ENCODE measurements around the gene TMEM8B.

TMEM8B gene

DNA sequence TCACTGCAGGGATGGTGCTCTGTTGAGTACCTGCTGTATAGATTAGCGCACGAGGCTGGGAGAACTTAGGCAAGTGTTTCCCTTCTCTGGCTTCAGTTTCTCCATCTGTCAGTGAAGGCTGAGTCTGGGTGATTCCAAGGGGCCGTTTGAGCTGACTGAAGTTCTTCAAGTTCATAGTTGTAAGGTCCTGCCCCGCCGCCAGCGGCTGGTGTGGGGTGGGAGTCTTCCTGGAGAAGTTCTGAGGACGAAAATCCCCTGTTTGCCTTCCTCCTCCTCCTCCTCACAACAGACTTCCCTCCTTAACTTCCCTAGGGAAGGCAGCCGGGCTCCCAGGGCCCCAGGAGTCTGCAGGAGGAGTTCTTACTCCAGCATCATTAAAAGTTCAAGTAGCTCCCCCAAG, 75.3 kb downstream of the TMEM8B start:
- TF ChIP-seq POLR2AphosphoS5 (IDR thresholded peaks at IDR 0.05; ENCODE audit: low read depth) (no peak), SPI1 (IDR thresholded peaks at IDR 0.05; ENCODE audit: borderline replicate concordance, low read depth) (no peak), GABPA (IDR thresholded peaks at IDR 0.05; ENCODE audit: low read depth) (no peak)
- TF ChIP-seq, protein P1, sequence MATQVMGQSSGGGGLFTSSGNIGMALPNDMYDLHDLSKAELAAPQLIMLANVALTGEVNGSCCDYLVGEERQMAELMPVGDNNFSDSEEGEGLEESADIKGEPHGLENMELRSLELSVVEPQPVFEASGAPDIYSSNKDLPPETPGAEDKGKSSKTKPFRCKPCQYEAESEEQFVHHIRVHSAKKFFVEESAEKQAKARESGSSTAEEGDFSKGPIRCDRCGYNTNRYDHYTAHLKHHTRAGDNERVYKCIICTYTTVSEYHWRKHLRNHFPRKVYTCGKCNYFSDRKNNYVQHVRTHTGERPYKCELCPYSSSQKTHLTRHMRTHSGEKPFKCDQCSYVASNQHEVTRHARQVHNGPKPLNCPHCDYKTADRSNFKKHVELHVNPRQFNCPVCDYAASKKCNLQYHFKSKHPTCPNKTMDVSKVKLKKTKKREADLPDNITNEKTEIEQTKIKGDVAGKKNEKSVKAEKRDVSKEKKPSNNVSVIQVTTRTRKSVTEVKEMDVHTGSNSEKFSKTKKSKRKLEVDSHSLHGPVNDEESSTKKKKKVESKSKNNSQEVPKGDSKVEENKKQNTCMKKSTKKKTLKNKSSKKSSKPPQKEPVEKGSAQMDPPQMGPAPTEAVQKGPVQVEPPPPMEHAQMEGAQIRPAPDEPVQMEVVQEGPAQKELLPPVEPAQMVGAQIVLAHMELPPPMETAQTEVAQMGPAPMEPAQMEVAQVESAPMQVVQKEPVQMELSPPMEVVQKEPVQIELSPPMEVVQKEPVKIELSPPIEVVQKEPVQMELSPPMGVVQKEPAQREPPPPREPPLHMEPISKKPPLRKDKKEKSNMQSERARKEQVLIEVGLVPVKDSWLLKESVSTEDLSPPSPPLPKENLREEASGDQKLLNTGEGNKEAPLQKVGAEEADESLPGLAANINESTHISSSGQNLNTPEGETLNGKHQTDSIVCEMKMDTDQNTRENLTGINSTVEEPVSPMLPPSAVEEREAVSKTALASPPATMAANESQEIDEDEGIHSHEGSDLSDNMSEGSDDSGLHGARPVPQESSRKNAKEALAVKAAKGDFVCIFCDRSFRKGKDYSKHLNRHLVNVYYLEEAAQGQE (IDR thresholded peaks at IDR 0.05; ENCODE audit: insufficient replicate concordance, low read depth): no peak
- Histone ChIP-seq H3K27me3 (ENCODE audit: insufficient read depth, poor library complexity, severe bottlenecking) (peaks cover 6% of the 10 kb centered on the region), H3K27ac (replicated peaks) (no peak overlapping the region), H3K4me3 (replicated peaks; ENCODE audit: insufficient read depth, low read length) (no peak overlapping the region)
- DNase-seq (ENCODE audit: low read depth in 1 of 2, low spot score in 1 of 2): no peak

DNA sequence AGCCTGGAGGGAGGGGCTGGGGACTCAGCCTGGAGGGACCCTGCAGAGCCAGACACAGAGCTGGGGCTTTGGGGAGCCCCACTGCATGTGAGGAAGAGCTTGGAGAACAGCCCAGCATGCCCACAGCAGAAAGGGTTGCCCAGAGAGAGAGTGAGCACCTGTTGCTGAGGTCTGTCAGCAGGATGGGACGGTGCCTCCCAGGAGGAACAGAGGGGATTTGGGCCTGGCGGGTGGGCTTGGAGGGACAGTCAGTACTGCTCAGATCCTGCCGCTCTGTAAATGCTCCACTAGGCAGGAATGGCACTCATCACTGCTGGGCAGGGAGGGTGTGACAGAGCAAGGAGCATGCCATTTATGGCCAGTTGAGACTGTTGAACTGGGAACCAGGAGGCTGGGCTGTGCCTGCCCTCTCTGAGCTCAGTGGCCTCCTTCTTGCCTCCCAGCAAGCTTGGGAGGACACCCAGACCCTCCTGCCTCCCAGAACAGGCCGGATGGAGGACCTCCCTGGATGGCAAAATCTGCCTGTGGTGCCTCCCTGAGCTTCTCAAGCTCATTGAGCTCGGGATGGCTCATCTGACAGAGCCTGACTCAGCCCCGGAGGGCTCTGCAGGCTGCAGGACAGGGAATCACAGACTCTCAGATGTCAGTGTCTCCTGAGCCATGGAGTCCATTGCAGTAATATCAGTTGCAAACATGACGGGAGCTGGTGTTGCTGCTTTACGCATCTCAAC, 76.2 kb downstream of the TMEM8B start:
- no peak overlapping the region for H3K4me3 ChIP-seq (replicated peaks; ENCODE audit: insufficient read depth, low read length)
- peaks cover 6% of the 10 kb centered on the region for H3K27me3 ChIP-seq (ENCODE audit: insufficient read depth, poor library complexity, severe bottlenecking)
- no peak overlapping the region for H3K27ac ChIP-seq (replicated peaks)
- TF ChIP-seq GABPA (IDR thresholded peaks at IDR 0.05; ENCODE audit: low read depth) (no peak), POLR2AphosphoS5 (IDR thresholded peaks at IDR 0.05; ENCODE audit: low read depth) (no peak), SPI1 (IDR thresholded peaks at IDR 0.05; ENCODE audit: borderline replicate concordance, low read depth) (no peak)
- TF ChIP-seq, protein P1 (IDR thresholded peaks at IDR 0.05; ENCODE audit: insufficient replicate concordance, low read depth): no peak
- TF ChIP-seq, protein P2, sequence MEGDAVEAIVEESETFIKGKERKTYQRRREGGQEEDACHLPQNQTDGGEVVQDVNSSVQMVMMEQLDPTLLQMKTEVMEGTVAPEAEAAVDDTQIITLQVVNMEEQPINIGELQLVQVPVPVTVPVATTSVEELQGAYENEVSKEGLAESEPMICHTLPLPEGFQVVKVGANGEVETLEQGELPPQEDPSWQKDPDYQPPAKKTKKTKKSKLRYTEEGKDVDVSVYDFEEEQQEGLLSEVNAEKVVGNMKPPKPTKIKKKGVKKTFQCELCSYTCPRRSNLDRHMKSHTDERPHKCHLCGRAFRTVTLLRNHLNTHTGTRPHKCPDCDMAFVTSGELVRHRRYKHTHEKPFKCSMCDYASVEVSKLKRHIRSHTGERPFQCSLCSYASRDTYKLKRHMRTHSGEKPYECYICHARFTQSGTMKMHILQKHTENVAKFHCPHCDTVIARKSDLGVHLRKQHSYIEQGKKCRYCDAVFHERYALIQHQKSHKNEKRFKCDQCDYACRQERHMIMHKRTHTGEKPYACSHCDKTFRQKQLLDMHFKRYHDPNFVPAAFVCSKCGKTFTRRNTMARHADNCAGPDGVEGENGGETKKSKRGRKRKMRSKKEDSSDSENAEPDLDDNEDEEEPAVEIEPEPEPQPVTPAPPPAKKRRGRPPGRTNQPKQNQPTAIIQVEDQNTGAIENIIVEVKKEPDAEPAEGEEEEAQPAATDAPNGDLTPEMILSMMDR (IDR thresholded peaks at IDR 0.05; ENCODE audit: insufficient read depth, low read length): no peak
- DNase-seq (ENCODE audit: low read depth in 1 of 2, low spot score in 1 of 2): no peak

DNA sequence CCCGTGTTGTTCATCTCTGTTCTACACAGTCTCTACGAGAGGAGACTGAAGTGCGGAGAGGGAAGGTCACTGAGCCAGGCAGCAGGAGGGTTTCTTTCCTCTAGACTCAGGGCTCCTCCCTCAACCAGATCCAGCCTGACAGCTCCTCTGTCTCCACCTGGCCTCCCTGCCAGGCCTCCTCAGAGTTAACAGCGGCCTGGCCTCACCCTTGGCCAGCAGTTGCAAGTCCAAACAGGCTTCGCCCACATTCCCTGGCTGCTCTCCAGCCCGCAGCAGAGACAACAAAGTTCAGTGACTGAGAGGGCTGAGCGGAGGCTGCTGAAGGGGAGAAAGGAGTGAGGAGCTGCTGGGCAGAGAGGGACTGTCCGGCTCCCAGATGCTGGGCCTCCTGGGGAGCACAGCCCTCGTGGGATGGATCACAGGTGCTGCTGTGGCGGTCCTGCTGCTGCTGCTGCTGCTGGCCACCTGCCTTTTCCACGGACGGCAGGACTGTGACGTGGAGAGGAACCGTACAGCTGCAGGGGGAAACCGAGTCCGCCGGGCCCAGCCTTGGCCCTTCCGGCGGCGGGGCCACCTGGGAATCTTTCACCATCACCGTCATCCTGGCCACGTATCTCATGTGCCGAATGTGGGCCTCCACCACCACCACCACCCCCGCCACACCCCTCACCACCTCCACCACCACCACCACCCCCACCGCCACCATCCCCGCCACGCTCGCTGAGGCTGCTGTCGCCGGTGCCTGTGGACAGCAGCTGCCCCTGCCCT, 77.1 kb downstream of the TMEM8B start, which contains the start of gene HRCT1:
HRCT1 (plus strand) TSS at position 291 of the 768 bp plus-strand sequence; CDS start at position 377, 86 bp downstream.
- Histone ChIP-seq H3K4me3 (replicated peaks; ENCODE audit: insufficient read depth, low read length) (no peak within 1 kb of the TSS), H3K27ac (replicated peaks) (no peak within 1 kb of the TSS)

More for the DNA sequence above, 77.1 kb downstream of the TMEM8B start, which contains the start of gene HRCT1:
- DNase-seq (ENCODE audit: low read depth in 1 of 2, low spot score in 1 of 2): no peak
- H3K27me3 ChIP-seq (ENCODE audit: insufficient read depth, poor library complexity, severe bottlenecking): peaks cover 4% of the 10 kb centered on the region
- TF ChIP-seq POLR2AphosphoS5 (IDR thresholded peaks at IDR 0.05; ENCODE audit: low read depth): no peak
- TF ChIP-seq, protein P2 (IDR thresholded peaks at IDR 0.05; ENCODE audit: insufficient read depth, low read length): no peak
- TF ChIP-seq GABPA (IDR thresholded peaks at IDR 0.05; ENCODE audit: low read depth): no peak
- TF ChIP-seq SPI1 (IDR thresholded peaks at IDR 0.05; ENCODE audit: borderline replicate concordance, low read depth): no peak
- TF ChIP-seq, protein P1 (IDR thresholded peaks at IDR 0.05; ENCODE audit: insufficient replicate concordance, low read depth): no peak
